GM19025 (cell line): Measurements from ENCODE around the gene JMJD8.
A peak's percentile ranks its signal among the peaks of the same experiment; 100 is the strongest.
"Not testable (repeated sequence)": the region's sequence is repeated elsewhere in the genome, so short reads cannot be mapped to it uniquely, and the experiment has no call there.

Experiments
- ATAC-seq: cut with Tn5 transposase; IDR thresholded peaks from one replicate; pipeline ENCODE4 v1.9.1; 2021; ENCODE audit warnings: mild to moderate bottlenecking, low read depth, moderate library complexity; ENCODE audit not compliant: unreplicated experiment

Gene JMJD8

DNA sequence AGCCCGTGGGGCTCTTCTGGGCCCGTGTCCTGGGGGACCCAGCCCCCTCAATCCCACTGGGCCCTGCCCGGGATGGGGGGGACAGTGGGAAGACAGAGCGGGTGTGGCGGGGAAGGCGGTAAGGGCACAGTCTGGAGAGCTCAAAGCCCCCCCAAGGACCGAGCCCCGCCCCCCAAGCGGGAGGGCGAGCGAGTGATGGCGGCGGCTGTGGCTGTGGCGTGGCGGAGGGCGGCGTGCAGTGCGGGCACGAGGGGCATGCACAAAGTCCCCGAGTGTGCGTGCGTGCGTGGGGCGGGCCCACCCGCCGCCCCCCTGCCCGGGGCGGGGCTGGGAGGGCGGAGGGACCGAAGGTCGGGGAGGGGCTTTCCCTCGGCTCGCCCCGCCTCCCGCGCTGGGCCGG, 9.6 kb upstream of the JMJD8 start:
- ATAC-seq: no peak

DNA sequence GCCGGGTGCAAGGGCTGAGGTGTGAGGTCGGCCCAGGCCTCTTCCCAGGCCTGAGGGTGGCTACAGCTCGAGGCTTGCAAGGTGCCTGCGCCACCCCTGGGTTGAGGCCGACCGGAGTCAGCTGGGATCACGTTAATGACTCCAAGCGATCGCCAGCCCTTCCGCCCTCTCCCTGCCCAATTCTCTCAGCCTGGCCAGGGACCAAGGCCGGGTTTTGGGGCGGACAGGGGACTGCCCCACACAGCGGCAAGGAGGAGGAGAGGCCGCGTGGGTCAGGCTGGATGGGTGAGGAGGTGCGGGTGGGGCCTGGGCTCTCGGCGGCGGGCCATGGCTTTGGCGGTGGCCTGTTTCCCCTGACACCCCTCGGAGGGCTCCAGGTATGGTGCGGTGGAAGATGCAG, 9.2 kb upstream of the JMJD8 start:
- no peak for ATAC-seq

GRCh38 chr16:692356-693108, 8.4 kb upstream of the JMJD8 start:
- no peak for ATAC-seq

DNA sequence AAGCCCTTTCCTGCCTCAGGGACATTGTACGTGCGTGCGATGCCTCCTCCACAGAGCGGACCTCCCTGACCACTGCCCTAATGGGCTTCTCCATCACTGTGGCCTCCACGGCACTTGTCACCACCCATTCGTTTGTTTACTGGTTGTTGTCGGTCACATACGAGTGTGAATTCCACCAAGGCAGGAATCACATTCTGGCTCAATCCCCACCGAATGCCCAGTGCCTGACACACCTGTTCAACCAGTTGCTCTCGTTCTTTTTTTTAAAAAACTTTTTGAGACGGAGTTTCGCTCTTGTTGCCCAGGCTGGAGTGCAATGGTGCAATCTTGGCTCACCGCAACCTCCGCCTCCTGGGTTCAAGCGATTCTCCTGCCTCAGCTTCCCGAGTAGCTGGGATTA, 7.1 kb upstream of the JMJD8 start:
- ATAC-seq: not testable (repeated sequence)

- ATAC-seq: no peak
Measured at GRCh38 chr16:689175-689897, 5.2 kb upstream of the JMJD8 start.

GRCh38 chr16:687499-687898, 3.4 kb upstream of the JMJD8 start:
- ATAC-seq: no peak

GRCh38 chr16:686459-687260, 2.5 kb upstream of the JMJD8 start:
- no peak for ATAC-seq

DNA sequence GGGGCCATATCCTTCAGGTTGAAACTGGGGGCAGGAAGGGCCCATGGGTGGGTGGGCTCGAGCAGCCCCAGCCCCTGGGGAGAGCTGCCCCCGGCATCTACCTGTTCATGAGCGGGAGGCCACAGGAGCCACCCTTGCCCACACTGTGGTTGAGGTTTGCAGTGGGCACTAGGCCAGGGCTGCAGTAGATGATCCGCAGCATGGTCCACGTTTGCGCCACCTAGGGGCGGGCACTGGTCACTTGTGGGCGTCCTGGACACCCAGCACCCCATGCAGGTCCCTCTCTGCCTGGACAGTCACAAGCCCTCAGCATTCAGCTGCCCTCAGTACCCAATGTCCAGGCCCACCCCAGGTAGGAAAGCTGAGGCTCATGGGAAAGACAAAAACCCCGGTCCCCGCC, 1.8 kb upstream of the JMJD8 start:
- ATAC-seq: no peak

DNA sequence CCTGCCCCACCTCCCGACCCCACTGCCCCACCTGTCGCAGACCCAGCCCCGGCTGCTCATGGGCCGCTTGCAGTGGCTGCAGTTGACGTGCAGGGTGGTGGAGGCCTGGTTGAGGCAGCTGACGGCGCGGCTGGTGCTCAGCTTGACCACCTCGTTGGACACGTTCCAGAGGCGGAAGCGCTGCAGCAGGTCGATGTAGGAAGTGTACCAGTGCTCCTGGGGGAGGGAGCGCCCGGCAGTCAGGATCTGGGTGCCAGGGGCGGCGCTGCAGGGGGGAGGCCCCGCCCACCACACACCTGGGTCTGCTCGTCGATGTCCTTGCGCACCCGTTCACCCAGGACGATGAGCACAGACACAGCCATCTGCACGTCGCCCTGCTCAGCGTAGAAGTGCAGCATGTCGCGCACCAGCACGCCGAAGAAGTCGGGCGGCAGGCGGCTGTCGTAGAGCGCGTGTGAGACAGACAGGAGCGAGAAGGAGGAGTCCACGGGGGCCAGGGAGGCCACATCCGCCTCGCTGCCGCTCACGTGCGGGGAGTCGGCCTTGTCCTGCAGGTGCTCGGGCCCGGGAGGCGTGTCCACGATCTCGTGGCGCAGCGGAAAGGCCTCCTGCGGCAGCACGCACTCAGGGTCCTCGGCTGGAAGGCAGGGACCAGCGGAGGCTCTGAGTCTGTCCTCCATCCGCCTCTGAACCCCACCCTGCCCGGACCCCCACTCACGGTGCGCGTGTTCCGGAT, 995 bp upstream of the JMJD8 start:
- ATAC-seq: no peak

DNA sequence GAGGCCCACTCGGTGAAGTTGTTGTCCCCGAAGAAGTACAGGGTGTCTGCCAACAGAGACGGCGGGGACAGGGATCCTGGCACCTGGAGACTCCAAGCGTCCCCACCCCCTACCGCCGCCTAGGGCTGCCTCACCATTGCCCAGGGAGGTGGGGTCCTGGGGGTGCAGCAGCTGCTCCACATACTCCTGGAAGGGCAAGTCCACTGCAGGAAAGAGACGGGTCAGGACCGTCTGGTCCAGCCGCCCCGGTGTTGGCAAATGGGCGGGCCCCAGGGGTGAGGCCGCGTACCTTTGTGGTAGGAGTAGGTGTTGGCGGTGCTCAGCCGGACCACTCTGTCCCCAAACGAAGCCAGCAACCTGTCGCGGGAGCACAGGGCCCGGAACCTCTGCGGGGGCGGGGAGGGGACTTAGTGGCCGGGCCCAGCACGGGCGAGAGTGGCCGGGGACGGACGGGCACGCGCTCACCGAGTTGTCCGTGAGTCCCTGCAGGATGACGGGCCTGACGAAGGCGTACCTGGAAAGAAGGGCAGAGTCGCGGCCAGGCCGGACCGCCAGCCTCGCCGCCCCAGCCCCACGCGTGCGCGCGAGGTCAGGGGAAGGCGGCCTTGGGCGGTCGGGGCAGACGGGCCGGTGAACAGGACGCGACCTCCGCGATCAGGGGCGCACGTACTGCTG, 601 bp downstream of the JMJD8 start:
- no peak for ATAC-seq

GRCh38 chr16:682493-683395, 1.4 kb downstream of the JMJD8 start:
- ATAC-seq: no peak

GRCh38 chr16:681746-682427, 2.2 kb downstream of the JMJD8 start:
- ATAC-seq: no peak

DNA sequence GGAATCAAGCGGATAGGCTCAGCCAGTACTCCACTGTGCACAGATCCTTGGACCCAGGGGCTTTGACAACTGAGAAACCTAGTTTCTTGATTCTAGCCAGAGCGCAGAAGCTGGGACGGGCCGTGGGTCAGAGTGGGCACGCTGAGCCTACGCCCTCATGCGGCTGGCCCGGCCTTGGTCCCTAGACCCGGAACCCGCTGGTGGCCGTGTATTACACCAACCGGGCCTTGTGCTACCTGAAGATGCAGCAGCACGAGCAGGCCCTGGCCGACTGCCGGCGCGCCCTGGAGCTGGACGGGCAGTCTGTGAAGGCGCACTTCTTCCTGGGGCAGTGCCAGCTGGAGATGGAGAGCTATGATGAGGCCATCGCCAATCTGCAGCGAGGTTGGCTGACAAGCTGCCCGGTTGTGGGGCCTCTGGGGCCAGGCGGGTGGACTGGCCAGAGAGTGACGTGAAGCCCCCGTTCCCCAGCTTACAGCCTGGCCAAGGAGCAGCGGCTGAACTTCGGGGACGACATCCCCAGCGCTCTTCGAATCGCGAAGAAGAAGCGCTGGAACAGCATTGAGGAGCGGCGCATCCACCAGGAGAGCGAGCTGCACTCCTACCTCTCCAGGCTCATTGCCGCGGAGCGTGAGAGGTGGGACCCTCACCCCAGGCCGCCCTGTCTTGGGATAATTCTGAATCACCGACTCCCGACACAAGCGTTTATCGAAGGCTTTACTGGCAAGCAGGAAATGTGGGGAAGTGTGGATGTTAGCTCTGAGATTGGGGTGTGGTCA, 3.0 kb downstream of the JMJD8 start:
- no peak for ATAC-seq

DNA sequence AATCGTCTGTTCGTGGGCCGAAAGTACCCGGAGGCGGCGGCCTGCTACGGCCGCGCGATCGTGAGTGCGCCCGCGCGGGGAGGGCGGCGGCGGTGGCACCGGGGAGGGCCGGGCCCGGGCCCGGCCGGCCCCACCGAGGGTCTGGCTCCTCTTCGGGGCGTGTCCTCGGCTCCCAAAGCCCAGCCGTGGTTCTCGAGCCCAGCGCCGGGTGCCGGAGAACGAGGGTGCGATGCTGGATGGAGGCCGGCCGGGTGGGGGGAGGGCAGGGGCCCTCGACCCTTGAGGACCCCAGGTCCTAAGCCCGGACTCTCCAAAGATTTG, 3.5 kb downstream of the JMJD8 start:
- ATAC-seq: no peak

DNA sequence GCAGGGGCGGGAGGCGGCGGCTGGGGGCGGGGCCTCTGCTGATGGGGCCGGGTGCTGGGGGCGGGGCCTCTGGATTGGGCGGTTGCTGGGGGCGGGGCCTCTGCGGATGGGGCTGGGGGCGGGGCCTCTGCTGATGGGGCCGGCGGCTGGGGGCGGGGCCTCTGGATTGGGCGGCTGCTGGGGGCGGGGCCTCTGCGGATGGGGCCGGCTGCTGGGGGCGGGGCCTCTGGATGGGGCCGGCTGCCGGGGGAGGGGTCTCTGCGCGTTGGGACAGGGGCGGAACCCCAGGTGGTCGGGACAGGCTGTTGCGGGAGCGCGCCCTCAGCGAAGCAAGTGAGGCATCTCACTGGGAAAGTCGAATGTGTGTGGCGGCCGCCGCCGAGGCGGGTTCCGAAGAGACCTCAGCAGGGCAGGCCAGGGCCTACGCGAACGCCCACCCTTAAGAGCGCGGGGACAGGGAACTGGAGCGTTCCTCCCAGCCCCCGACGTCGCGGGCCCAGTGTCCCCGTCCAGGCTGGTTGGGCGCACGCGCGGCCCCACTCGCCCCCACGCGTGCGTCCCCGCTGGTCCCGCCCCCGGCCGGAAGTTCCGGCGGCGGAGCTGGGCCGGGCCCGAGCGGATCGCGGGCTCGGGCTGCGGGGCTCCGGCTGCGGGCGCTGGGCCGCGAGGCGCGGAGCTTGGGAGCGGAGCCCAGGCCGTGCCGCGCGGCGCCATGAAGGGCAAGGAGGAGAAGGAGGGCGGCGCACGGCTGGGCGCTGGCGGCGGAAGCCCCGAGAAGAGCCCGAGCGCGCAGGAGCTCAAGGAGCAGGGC, 4.1 kb downstream of the JMJD8 start, which contains the start of gene STUB1:
Gene STUB1, plus strand, starts transcription at position 597 of the 811 bp plus-strand sequence. Its CDS starts 116 bp downstream, at position 713.
- peak; percentile 50 for ATAC-seq

- no peak for ATAC-seq
Measured at GRCh38 chr16:678858-679813, 5.0 kb downstream of the JMJD8 start.
